ENCODE measurements around the gene MANSC1.

DNA sequence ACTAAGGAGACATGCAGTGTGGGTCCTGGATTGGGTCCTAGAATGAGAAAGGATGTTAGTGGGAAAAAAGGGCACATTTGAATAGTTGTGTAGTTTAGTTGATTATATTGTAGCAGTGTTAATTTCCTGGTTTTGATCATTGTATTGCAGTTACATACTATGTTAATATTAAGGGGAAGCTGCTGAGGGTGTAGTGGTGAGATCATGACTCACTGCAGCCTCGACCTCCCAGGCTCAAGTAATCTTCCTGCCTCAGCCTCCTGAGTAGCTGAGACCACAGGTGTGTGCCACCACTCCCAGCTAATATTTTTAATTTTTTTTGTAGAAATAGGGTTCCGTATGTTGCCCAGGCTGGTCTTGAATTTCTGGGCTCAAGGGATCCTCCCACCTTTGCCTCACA, 28.6 kb upstream of the MANSC1 start:
- TF ChIP-seq, protein P1, sequence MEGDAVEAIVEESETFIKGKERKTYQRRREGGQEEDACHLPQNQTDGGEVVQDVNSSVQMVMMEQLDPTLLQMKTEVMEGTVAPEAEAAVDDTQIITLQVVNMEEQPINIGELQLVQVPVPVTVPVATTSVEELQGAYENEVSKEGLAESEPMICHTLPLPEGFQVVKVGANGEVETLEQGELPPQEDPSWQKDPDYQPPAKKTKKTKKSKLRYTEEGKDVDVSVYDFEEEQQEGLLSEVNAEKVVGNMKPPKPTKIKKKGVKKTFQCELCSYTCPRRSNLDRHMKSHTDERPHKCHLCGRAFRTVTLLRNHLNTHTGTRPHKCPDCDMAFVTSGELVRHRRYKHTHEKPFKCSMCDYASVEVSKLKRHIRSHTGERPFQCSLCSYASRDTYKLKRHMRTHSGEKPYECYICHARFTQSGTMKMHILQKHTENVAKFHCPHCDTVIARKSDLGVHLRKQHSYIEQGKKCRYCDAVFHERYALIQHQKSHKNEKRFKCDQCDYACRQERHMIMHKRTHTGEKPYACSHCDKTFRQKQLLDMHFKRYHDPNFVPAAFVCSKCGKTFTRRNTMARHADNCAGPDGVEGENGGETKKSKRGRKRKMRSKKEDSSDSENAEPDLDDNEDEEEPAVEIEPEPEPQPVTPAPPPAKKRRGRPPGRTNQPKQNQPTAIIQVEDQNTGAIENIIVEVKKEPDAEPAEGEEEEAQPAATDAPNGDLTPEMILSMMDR (IDR thresholded peaks at IDR 0.05; ENCODE audit: poor library complexity, severe bottlenecking), result no peak
- TF ChIP-seq, protein P2, sequence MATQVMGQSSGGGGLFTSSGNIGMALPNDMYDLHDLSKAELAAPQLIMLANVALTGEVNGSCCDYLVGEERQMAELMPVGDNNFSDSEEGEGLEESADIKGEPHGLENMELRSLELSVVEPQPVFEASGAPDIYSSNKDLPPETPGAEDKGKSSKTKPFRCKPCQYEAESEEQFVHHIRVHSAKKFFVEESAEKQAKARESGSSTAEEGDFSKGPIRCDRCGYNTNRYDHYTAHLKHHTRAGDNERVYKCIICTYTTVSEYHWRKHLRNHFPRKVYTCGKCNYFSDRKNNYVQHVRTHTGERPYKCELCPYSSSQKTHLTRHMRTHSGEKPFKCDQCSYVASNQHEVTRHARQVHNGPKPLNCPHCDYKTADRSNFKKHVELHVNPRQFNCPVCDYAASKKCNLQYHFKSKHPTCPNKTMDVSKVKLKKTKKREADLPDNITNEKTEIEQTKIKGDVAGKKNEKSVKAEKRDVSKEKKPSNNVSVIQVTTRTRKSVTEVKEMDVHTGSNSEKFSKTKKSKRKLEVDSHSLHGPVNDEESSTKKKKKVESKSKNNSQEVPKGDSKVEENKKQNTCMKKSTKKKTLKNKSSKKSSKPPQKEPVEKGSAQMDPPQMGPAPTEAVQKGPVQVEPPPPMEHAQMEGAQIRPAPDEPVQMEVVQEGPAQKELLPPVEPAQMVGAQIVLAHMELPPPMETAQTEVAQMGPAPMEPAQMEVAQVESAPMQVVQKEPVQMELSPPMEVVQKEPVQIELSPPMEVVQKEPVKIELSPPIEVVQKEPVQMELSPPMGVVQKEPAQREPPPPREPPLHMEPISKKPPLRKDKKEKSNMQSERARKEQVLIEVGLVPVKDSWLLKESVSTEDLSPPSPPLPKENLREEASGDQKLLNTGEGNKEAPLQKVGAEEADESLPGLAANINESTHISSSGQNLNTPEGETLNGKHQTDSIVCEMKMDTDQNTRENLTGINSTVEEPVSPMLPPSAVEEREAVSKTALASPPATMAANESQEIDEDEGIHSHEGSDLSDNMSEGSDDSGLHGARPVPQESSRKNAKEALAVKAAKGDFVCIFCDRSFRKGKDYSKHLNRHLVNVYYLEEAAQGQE (IDR thresholded peaks at IDR 0.05; ENCODE audit: borderline replicate concordance), result no peak
- TF ChIP-seq MXI1 (conservative IDR thresholded peaks at IDR 0.05; ENCODE audit: poor library complexity, severe bottlenecking) (no peak), POLR2AphosphoS5 (IDR thresholded peaks at IDR 0.05) (no peak), EZH2 (IDR thresholded peaks at IDR 0.05; ENCODE audit: borderline replicate concordance, insufficient read depth, low read length, poor library complexity, severe bottlenecking) (no peak), RAD21 (conservative IDR thresholded peaks at IDR 0.05) (no peak)
